Neural cell (in vitro differentiated cells): ENCODE data around the gene IFT52.

Source experiments
- EZH2 ChIP-seq: fragments of 200-600, 300-800 bp; shearing (Covaris generic), sonication (generic); IDR thresholded peaks from 2 replicates; pipeline ENCODE4 v1.6.1; 2014; ENCODE audit warnings: antibody characterized with exemption, low read length, borderline replicate concordance, mild to moderate bottlenecking; ENCODE audit not compliant: insufficient read depth, poor library complexity, severe bottlenecking
- POLR2AphosphoS5 ChIP-seq: IDR thresholded peaks from 2 replicates; pipeline ENCODE4 v1.6.1; 2012
- SMC3 ChIP-seq: fragments of 450-650 bp; conservative IDR thresholded peaks from 2 replicates; pipeline ENCODE4 v1.6.1; 2014; ENCODE audit warnings: antibody characterized with exemption, mild to moderate bottlenecking, moderate library complexity; ENCODE audit not compliant: poor library complexity
- TF ChIP-seq, protein P1 (sequence below): fragments of 450-650 bp; IDR thresholded peaks from 2 replicates; pipeline ENCODE4 v1.5.1; 2014; ENCODE audit warnings: antibody characterized with exemption, mild to moderate bottlenecking, moderate library complexity; ENCODE audit not compliant: poor library complexity, severe bottlenecking
- TF ChIP-seq, protein P2 (sequence below): IDR thresholded peaks from 2 replicates; pipeline ENCODE4 v1.6.1; 2012; ENCODE audit warnings: borderline replicate concordance

DNA sequence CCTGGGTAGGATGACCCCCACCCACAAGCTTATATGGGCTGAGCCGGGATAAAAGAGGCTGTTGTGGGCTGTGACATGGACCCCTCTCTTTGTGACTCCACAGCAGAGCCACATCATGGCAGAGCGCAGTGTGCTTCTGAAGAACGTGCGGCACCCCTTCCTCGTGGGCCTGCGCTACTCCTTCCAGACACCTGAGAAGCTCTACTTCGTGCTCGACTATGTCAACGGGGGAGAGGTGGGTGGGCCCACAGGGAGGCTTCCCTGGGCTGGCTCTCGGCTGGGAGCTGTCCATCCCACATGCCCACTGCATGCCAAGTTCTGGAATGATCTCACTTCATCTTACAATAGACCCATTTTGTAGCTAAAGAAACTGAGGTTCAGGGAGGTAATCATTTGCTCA lies 21.5 kb upstream of the IFT52 start:
- TF ChIP-seq, protein P1, sequence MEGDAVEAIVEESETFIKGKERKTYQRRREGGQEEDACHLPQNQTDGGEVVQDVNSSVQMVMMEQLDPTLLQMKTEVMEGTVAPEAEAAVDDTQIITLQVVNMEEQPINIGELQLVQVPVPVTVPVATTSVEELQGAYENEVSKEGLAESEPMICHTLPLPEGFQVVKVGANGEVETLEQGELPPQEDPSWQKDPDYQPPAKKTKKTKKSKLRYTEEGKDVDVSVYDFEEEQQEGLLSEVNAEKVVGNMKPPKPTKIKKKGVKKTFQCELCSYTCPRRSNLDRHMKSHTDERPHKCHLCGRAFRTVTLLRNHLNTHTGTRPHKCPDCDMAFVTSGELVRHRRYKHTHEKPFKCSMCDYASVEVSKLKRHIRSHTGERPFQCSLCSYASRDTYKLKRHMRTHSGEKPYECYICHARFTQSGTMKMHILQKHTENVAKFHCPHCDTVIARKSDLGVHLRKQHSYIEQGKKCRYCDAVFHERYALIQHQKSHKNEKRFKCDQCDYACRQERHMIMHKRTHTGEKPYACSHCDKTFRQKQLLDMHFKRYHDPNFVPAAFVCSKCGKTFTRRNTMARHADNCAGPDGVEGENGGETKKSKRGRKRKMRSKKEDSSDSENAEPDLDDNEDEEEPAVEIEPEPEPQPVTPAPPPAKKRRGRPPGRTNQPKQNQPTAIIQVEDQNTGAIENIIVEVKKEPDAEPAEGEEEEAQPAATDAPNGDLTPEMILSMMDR, result no peak
- no peak for TF ChIP-seq EZH2
- no peak for TF ChIP-seq POLR2AphosphoS5
- TF ChIP-seq SMC3, result no peak
- TF ChIP-seq, protein P2, sequence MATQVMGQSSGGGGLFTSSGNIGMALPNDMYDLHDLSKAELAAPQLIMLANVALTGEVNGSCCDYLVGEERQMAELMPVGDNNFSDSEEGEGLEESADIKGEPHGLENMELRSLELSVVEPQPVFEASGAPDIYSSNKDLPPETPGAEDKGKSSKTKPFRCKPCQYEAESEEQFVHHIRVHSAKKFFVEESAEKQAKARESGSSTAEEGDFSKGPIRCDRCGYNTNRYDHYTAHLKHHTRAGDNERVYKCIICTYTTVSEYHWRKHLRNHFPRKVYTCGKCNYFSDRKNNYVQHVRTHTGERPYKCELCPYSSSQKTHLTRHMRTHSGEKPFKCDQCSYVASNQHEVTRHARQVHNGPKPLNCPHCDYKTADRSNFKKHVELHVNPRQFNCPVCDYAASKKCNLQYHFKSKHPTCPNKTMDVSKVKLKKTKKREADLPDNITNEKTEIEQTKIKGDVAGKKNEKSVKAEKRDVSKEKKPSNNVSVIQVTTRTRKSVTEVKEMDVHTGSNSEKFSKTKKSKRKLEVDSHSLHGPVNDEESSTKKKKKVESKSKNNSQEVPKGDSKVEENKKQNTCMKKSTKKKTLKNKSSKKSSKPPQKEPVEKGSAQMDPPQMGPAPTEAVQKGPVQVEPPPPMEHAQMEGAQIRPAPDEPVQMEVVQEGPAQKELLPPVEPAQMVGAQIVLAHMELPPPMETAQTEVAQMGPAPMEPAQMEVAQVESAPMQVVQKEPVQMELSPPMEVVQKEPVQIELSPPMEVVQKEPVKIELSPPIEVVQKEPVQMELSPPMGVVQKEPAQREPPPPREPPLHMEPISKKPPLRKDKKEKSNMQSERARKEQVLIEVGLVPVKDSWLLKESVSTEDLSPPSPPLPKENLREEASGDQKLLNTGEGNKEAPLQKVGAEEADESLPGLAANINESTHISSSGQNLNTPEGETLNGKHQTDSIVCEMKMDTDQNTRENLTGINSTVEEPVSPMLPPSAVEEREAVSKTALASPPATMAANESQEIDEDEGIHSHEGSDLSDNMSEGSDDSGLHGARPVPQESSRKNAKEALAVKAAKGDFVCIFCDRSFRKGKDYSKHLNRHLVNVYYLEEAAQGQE, result no peak
